HCT116 (cell line): Measurements from ENCODE around the gene ZNF423. TPM values are rescaled to one million over a fixed set of nuclear protein-coding genes. Genes with fewer than 3 reads are reported as not detected.

Source experiments
- ATAC-seq: fragments of 200-7000 bp; cut with Tn5 transposase; 2 replicates; pipeline ENCODE4 v1.9.1; 2020; ENCODE audit warnings: mild to moderate bottlenecking, moderate library complexity
- BruUV-seq: library from RNA; stranded (reverse); fragments of 400-500 nt; replicated peaks from 2 replicates; lab custom pipeline; 2021; lab: Mats Ljungman, UMichigan
- CTCF ChIA-PET: fragments of 300-600 bp; sonication (Branson Sonifier 250); formaldehyde crosslinking; loops from one replicate; lab custom pipeline; 2021; ENCODE audit warnings: antibody characterized with exemption; lab: Charles Lee
- POLR2A ChIA-PET: fragments of 300-600, 350-600 bp; sonication (Branson Sonifier 250); formaldehyde crosslinking; loops from one replicate; lab custom pipeline; 2021; ENCODE audit warnings: antibody characterized with exemption; lab: Charles Lee
- RAD21 ChIA-PET, 2 experiments: fragments of 300-600 bp; sonication (Branson Sonifier 250); formaldehyde crosslinking; loops; one replicate each; lab custom pipeline; 2023; ENCODE audit warnings: low total read pairs in 2 of 2; ENCODE audit not compliant: uncharacterized antibody in 2 of 2, unreplicated experiment in 2 of 2, low non-redundant PET in 1 of 2; lab: Charles Lee
- DNase-seq: peaks from one replicate; pipeline ENCODE4 v3.0.0-alpha.2; 2010; ENCODE audit warnings: low read depth, low spot score
- H2AFZ ChIP-seq: fragments of 200-600 bp; shearing (Covaris generic), sonication (generic); 2 replicates; pipeline ENCODE4 v1.6.1; 2017; ENCODE audit warnings: low read depth, mixed run types, mixed read lengths, antibody characterized with exemption, low read length; ENCODE audit not compliant: poor library complexity, severe bottlenecking
- H3K27ac ChIP-seq: 2 replicates; pipeline ENCODE4 v1.5.1; 2012; ENCODE audit warnings: low read depth, low read length
- H3K27me3 ChIP-seq: fragments of 200-600 bp; sonication (generic); 2 replicates; pipeline ENCODE4 v1.6.1; 2016; ENCODE audit warnings: mixed run types, low read length, mixed read lengths; ENCODE audit not compliant: insufficient read depth
- H3K36me3 ChIP-seq, 2 experiments: fragments of 200-500 bp in 1 of 2; fragments of 200-600 bp in 1 of 2; sonication (Bioruptor generic) in 1 of 2; sonication (generic) in 1 of 2; 2 replicates each; pipeline versions ENCODE4 v1.5.1 to v1.6.1; 2014 to 2016; ENCODE audit warnings: low read length in 2 of 2, inconsistent platforms in 1 of 2, mixed read lengths in 1 of 2, mixed run types in 1 of 2; ENCODE audit not compliant: insufficient read depth in 2 of 2, control insufficient read depth in 1 of 2
- H3K4me1 ChIP-seq, 2 experiments: fragments of 200-600 bp in 1 of 2; sonication (generic) in 1 of 2; 2 replicates each; pipeline versions ENCODE4 v1.5.1 to v1.6.1; 2012 to 2017; ENCODE audit warnings: low read length in 2 of 2, inconsistent platforms in 1 of 2, mild to moderate bottlenecking in 1 of 2, mixed read lengths in 1 of 2, mixed run types in 1 of 2, moderate library complexity in 1 of 2; ENCODE audit not compliant: insufficient read depth in 2 of 2, control insufficient read depth in 1 of 2
- H3K4me2 ChIP-seq: fragments of 200-600 bp; sonication (generic); 2 replicates; pipeline ENCODE4 v1.6.1; 2017; ENCODE audit warnings: mixed run types, low read length, mixed read lengths
- H3K4me3 ChIP-seq, 2 experiments: fragments of 200-600 bp in 1 of 2; sonication (generic) in 1 of 2; replicated peaks in 1 of 2; 2 replicates each; pipeline ENCODE4 v1.5.1; 2011 to 2016; ENCODE audit warnings: low read length in 2 of 2, control low read depth in 1 of 2, low read depth in 1 of 2, mild to moderate bottlenecking in 1 of 2, mixed read lengths in 1 of 2, mixed run types in 1 of 2
- H3K79me2 ChIP-seq: fragments of 200-600 bp; sonication (generic); 2 replicates; pipeline ENCODE4 v1.6.1; 2017; ENCODE audit warnings: mild to moderate bottlenecking, mixed run types, low read length, moderate library complexity, mixed read lengths; ENCODE audit not compliant: insufficient read depth
- H3K9ac ChIP-seq: fragments of 200-600 bp; sonication (generic); 2 replicates; pipeline ENCODE4 v1.6.1; 2016; ENCODE audit warnings: low read length, mixed read lengths
- H3K9me2 ChIP-seq: fragments of 200-600 bp; sonication (generic), shearing (Covaris generic); 2 replicates; pipeline ENCODE4 v1.6.1; 2017; ENCODE audit warnings: mixed run types, mild to moderate bottlenecking, moderate library complexity; ENCODE audit not compliant: insufficient read depth
- H3K9me3 ChIP-seq, 2 experiments: fragments of 200-500 bp in 1 of 2; fragments of 200-600 bp in 1 of 2; sonication (Bioruptor generic) in 1 of 2; sonication (generic) in 1 of 2; 2 replicates each; pipeline ENCODE4 v1.6.1; 2014 to 2017; ENCODE audit warnings: low read length in 2 of 2, mixed read lengths in 2 of 2, inconsistent platforms in 1 of 2, low read depth in 1 of 2, mild to moderate bottlenecking in 1 of 2, mixed run types in 1 of 2, moderate library complexity in 1 of 2; ENCODE audit not compliant: control insufficient read depth in 1 of 2, insufficient read depth in 1 of 2
- H4K20me1 ChIP-seq: fragments of 200-600 bp; sonication (generic), shearing (Covaris generic); 2 replicates; pipeline ENCODE4 v1.6.1; 2017; ENCODE audit warnings: mixed run types, mild to moderate bottlenecking, moderate library complexity; ENCODE audit not compliant: insufficient read depth
- CEBPB ChIP-seq: IDR thresholded peaks from 2 replicates; pipeline ENCODE4 v1.6.1; 2012; ENCODE audit warnings: low read depth
- EGR1 ChIP-seq: IDR thresholded peaks from 2 replicates; pipeline ENCODE4 v1.6.1; 2012; ENCODE audit warnings: low read depth
- EZH2 ChIP-seq: fragments of 200-600 bp; sonication (generic); IDR thresholded peaks from 2 replicates; pipeline ENCODE4 v1.6.1; 2017; ENCODE audit warnings: antibody characterized with exemption, mixed run types
- FOSL1 ChIP-seq: IDR thresholded peaks from 2 replicates; pipeline ENCODE4 v1.6.1; 2012; ENCODE audit warnings: low read depth
- POLR2AphosphoS5 ChIP-seq: IDR thresholded peaks from 2 replicates; pipeline ENCODE4 v1.6.1; 2011; ENCODE audit warnings: mild to moderate bottlenecking, low read depth, low read length, moderate library complexity
- RAD21 ChIP-seq: IDR thresholded peaks from 2 replicates; pipeline ENCODE4 v1.6.1; 2012; ENCODE audit warnings: low read depth, mild to moderate bottlenecking
- SIN3A ChIP-seq: IDR thresholded peaks from 2 replicates; pipeline ENCODE4 v1.6.1; 2012; ENCODE audit warnings: low read depth
- SP1 ChIP-seq: IDR thresholded peaks from 2 replicates; pipeline ENCODE4 v1.6.1; 2012; ENCODE audit warnings: low read depth
- SRF ChIP-seq: IDR thresholded peaks from 2 replicates; pipeline ENCODE4 v1.6.1; 2012; ENCODE audit warnings: low read depth
- TCF7L2 ChIP-seq: IDR thresholded peaks from 2 replicates; pipeline ENCODE4 v1.7.0; 2011; ENCODE audit warnings: borderline replicate concordance, inconsistent platforms; ENCODE audit not compliant: insufficient read depth, insufficient read length; ENCODE audit errors: extremely low read depth
- ZNF274 ChIP-seq: fragments of 200-500 bp; sonication (Bioruptor generic); IDR thresholded peaks from 2 replicates; pipeline ENCODE4 v1.6.1; 2014; ENCODE audit warnings: mild to moderate bottlenecking, low read depth, low read length, inconsistent platforms
- intact Hi-C: fragments of 100-400 bp; cut with micrococcal nuclease; formaldehyde crosslinking; loops from 2 replicates; pipeline ENCODE4 v1.10.0; 2022
- total RNA-seq: library from RNA; stranded (reverse); gene quantifications from one replicate; pipeline ENCODE4 v1.2.1, GENCODE V29; 2021; ENCODE audit not compliant: unreplicated experiment
- TF ChIP-seq, protein P1 (sequence below): IDR thresholded peaks from 2 replicates; pipeline ENCODE4 v1.6.1; 2012
- TF ChIP-seq, protein P2 (sequence below): IDR thresholded peaks from 2 replicates; pipeline ENCODE4 v1.6.1; 2011; ENCODE audit warnings: mild to moderate bottlenecking, low read length, moderate library complexity; ENCODE audit not compliant: insufficient replicate concordance; ENCODE audit errors: extremely low read depth
- TF ChIP-seq, protein P3 (sequence below): IDR thresholded peaks from 2 replicates; pipeline ENCODE4 v1.6.1; 2012; ENCODE audit warnings: low read depth

Gene ZNF423
- total RNA-seq, 1 experiment from 2014 or later = 0.22 TPM

DNA sequence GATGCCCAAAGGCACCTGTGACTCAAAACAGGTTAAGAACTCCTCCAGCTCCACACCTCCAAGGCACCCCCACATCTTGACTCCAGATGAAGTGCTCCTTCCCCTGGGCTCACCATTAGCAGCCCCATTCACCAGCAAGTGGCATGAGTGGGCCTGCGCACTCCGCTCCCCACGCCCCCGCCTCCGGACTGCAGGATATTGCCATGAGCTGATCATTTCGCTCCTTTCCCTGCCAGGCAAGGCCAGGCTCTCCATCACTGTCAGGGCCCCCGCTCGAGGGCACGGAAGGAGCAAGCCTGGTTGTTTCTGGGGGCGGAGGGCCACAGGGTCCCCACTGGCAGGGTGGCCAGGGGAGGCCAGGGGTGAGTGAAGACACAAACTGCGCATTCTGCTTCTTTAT, 69.9 kb downstream of the ZNF423 start:
- no peak for ATAC-seq
- TF ChIP-seq, protein P1, sequence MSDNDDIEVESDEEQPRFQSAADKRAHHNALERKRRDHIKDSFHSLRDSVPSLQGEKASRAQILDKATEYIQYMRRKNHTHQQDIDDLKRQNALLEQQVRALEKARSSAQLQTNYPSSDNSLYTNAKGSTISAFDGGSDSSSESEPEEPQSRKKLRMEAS = no peak
- no peak for TF ChIP-seq POLR2AphosphoS5
- no peak for TF ChIP-seq RAD21
- TF ChIP-seq SIN3A = no peak
- TF ChIP-seq TCF7L2 = no peak
- TF ChIP-seq EZH2 = no peak
- TF ChIP-seq CEBPB = no peak
- TF ChIP-seq, all 23 proteins: peak for 0
- Histone ChIP-seq H3K36me3 (no peaks in the 10 kb centered on the region), H3K9me2 (no peaks in the 10 kb centered on the region), H3K79me2 (no peaks in the 10 kb centered on the region), H3K27ac (no peak overlapping the region), H3K9ac (no peak overlapping the region), H4K20me1 (no peaks in the 10 kb centered on the region), H3K9me3 (no peaks in the 10 kb centered on the region), H2AFZ (no peak overlapping the region), H3K27me3 (peaks cover 6% of the 10 kb centered on the region; the same call in 1 of the 2 replicates), H3K4me3 (no peak overlapping the region), H3K4me2 (no peak overlapping the region), H3K4me1 (no peaks in the 10 kb centered on the region)
- ChIA-PET POLR2A (no interaction called here), RAD21 (interaction anchor here in 1 of 2 experiments (0.9 kb wide), 1 partner anchor 219 kb away, joined by 3 read pairs; no protein-coding TSS in a partner anchor), CTCF (no interaction called here)
- BruUV-seq = no TSS peak
- DNase-seq = no peak
- intact Hi-C loops = no loop called here

DNA sequence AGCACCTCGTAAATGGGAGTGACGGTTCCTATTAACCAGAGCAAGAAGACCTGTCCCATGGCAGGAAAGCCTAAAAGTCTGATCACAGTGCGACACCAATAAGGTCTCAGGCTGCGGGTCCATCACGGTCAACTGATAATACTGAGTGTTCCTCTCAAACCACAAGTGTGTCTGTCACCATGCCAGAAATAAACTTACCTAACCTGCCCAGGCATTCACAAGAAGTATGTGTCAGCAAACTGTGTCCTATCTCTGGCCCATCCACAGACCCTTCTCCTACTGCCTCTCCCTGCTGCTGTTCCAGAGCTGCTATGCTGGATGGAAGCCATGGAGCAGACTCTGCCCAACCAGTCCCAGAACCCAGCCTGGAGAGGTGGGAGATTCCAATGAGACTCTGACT, 73.5 kb downstream of the ZNF423 start:
- no peaks in the 10 kb centered on the region for H4K20me1 ChIP-seq
- no peaks in the 10 kb centered on the region for H3K79me2 ChIP-seq
- H3K4me1 ChIP-seq = no peaks in the 10 kb centered on the region
- ChIA-PET RAD21 (no interaction called here), POLR2A (no interaction called here), CTCF (no interaction called here)
- no peak overlapping the region for H3K4me3 ChIP-seq
- H2AFZ ChIP-seq = no peak overlapping the region
- H3K4me2 ChIP-seq = no peak overlapping the region
- H3K9ac ChIP-seq = no peak overlapping the region
- H3K36me3 ChIP-seq = no peaks in the 10 kb centered on the region
- DNase-seq (no peak), ATAC-seq (no peak)
- no peak overlapping the region for H3K27ac ChIP-seq
- intact Hi-C loops = no loop called here
- no TSS peak for BruUV-seq
- H3K27me3 ChIP-seq = peaks cover 10% of the 10 kb centered on the region; the same call in 1 of the 2 replicates
- no peaks in the 10 kb centered on the region for H3K9me2 ChIP-seq
- no peaks in the 10 kb centered on the region for H3K9me3 ChIP-seq
- TF ChIP-seq EZH2 = no peak
- no peak for TF ChIP-seq SP1
- TF ChIP-seq, protein P2, sequence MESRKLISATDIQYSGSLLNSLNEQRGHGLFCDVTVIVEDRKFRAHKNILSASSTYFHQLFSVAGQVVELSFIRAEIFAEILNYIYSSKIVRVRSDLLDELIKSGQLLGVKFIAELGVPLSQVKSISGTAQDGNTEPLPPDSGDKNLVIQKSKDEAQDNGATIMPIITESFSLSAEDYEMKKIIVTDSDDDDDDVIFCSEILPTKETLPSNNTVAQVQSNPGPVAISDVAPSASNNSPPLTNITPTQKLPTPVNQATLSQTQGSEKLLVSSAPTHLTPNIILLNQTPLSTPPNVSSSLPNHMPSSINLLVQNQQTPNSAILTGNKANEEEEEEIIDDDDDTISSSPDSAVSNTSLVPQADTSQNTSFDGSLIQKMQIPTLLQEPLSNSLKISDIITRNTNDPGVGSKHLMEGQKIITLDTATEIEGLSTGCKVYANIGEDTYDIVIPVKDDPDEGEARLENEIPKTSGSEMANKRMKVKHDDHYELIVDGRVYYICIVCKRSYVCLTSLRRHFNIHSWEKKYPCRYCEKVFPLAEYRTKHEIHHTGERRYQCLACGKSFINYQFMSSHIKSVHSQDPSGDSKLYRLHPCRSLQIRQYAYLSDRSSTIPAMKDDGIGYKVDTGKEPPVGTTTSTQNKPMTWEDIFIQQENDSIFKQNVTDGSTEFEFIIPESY = no peak
- TF ChIP-seq POLR2AphosphoS5 = no peak
- TF ChIP-seq, protein P3, sequence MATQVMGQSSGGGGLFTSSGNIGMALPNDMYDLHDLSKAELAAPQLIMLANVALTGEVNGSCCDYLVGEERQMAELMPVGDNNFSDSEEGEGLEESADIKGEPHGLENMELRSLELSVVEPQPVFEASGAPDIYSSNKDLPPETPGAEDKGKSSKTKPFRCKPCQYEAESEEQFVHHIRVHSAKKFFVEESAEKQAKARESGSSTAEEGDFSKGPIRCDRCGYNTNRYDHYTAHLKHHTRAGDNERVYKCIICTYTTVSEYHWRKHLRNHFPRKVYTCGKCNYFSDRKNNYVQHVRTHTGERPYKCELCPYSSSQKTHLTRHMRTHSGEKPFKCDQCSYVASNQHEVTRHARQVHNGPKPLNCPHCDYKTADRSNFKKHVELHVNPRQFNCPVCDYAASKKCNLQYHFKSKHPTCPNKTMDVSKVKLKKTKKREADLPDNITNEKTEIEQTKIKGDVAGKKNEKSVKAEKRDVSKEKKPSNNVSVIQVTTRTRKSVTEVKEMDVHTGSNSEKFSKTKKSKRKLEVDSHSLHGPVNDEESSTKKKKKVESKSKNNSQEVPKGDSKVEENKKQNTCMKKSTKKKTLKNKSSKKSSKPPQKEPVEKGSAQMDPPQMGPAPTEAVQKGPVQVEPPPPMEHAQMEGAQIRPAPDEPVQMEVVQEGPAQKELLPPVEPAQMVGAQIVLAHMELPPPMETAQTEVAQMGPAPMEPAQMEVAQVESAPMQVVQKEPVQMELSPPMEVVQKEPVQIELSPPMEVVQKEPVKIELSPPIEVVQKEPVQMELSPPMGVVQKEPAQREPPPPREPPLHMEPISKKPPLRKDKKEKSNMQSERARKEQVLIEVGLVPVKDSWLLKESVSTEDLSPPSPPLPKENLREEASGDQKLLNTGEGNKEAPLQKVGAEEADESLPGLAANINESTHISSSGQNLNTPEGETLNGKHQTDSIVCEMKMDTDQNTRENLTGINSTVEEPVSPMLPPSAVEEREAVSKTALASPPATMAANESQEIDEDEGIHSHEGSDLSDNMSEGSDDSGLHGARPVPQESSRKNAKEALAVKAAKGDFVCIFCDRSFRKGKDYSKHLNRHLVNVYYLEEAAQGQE = no peak
- TF ChIP-seq ZNF274 = no peak
- no peak for TF ChIP-seq SRF
- no peak for TF ChIP-seq EGR1
- TF ChIP-seq SIN3A = no peak
- no peak for TF ChIP-seq RAD21
- no peak for TF ChIP-seq TCF7L2
- TF ChIP-seq FOSL1 = no peak
- TF ChIP-seq CEBPB = no peak
